ENCODE measurements around the gene DHX16. TPM values are rescaled to one million over a fixed set of nuclear protein-coding genes. Genes with fewer than 3 reads are reported as not detected.

Gene DHX16
- total RNA-seq, 1 experiment from 2014 or later: 44.5 TPM

- ATAC-seq (no peak), DNase-seq (ENCODE audit: low read depth, low spot score) (no peak)
- peaks cover 7% of the 10 kb centered on the region; the same call in 1 of the 2 replicates for H3K4me1 ChIP-seq (ENCODE audit: control insufficient read depth, insufficient read depth, low read length)
- H3K9me3 ChIP-seq (ENCODE audit: control insufficient read depth, insufficient read depth, low read depth, low read length): no peaks in the 10 kb centered on the region
- H3K36me3 ChIP-seq (ENCODE audit: control insufficient read depth, insufficient read depth, low read length): no peaks in the 10 kb centered on the region
- no peaks in the 10 kb centered on the region for H3K27me3 ChIP-seq (ENCODE audit: control insufficient read depth, insufficient read depth, low read length)
- in situ Hi-C loops (cut with HindIII; ENCODE audit: low pct_unique_long_range_greater_than_20kb, low sequenced_read_pairs) (no loop called here), intact Hi-C loops (cut with micrococcal nuclease; ENCODE audit: unreplicated experiment) (no loop called here)
- no TSS peak for BruUV-seq (replicated peaks)
- no peak overlapping the region for H3K4me3 ChIP-seq (ENCODE audit: low read depth in 2 of 2, low read length in 2 of 2)
- H3K27ac ChIP-seq (ENCODE audit: low read length): no peak overlapping the region
- ChIA-PET CTCF (no interaction called here), POLR2A (no interaction called here)
- TF ChIP-seq POLR2AphosphoS5 (IDR thresholded peaks at IDR 0.05; ENCODE audit: low read depth, low read length) (no peak), SIN3A (IDR thresholded peaks at IDR 0.05; ENCODE audit: borderline replicate concordance, insufficient read depth, low read depth, low read length) (no peak), TCF7L2 (IDR thresholded peaks at IDR 0.05; ENCODE audit: low read depth, low read length) (no peak), CTCF (IDR thresholded peaks at IDR 0.05) (no peak)
- TF ChIP-seq, protein P1, sequence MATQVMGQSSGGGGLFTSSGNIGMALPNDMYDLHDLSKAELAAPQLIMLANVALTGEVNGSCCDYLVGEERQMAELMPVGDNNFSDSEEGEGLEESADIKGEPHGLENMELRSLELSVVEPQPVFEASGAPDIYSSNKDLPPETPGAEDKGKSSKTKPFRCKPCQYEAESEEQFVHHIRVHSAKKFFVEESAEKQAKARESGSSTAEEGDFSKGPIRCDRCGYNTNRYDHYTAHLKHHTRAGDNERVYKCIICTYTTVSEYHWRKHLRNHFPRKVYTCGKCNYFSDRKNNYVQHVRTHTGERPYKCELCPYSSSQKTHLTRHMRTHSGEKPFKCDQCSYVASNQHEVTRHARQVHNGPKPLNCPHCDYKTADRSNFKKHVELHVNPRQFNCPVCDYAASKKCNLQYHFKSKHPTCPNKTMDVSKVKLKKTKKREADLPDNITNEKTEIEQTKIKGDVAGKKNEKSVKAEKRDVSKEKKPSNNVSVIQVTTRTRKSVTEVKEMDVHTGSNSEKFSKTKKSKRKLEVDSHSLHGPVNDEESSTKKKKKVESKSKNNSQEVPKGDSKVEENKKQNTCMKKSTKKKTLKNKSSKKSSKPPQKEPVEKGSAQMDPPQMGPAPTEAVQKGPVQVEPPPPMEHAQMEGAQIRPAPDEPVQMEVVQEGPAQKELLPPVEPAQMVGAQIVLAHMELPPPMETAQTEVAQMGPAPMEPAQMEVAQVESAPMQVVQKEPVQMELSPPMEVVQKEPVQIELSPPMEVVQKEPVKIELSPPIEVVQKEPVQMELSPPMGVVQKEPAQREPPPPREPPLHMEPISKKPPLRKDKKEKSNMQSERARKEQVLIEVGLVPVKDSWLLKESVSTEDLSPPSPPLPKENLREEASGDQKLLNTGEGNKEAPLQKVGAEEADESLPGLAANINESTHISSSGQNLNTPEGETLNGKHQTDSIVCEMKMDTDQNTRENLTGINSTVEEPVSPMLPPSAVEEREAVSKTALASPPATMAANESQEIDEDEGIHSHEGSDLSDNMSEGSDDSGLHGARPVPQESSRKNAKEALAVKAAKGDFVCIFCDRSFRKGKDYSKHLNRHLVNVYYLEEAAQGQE (IDR thresholded peaks at IDR 0.05; ENCODE audit: insufficient read depth in 1 of 2, low read depth in 2 of 2, low read length in 1 of 2): no peak
Observed at GRCh38 chr6:30696432-30696831, 23.6 kb upstream of the DHX16 start.

- Histone ChIP-seq H3K9me3 (ENCODE audit: control insufficient read depth, insufficient read depth, low read depth, low read length) (no peaks in the 10 kb centered on the region), H3K27me3 (ENCODE audit: control insufficient read depth, insufficient read depth, low read length) (no peaks in the 10 kb centered on the region), H3K4me1 (ENCODE audit: control insufficient read depth, insufficient read depth, low read length) (peaks cover 28% of the 10 kb centered on the region), H3K27ac (ENCODE audit: low read length) (peak overlapping the region; percentile 80), H3K36me3 (ENCODE audit: control insufficient read depth, insufficient read depth, low read length) (no peaks in the 10 kb centered on the region), H3K4me3 (ENCODE audit: low read depth in 2 of 2, low read length in 2 of 2) (peak overlapping the region; percentile 56 to 86)
- ATAC-seq (no peak), DNase-seq (ENCODE audit: low read depth, low spot score) (no peak)
- CTCF ChIA-PET: interaction anchor here (0.6 to 0.7 kb wide), 2 partner anchors 22 to 38 kb away, joined by 3 to 5 read pairs; no protein-coding TSS in a partner anchor
- BruUV-seq (replicated peaks): no TSS peak
- TF ChIP-seq SIN3A (IDR thresholded peaks at IDR 0.05; ENCODE audit: borderline replicate concordance, insufficient read depth, low read depth, low read length) (no peak), POLR2AphosphoS5 (IDR thresholded peaks at IDR 0.05; ENCODE audit: low read depth, low read length) (no peak), CTCF (IDR thresholded peaks at IDR 0.05) (no peak), TCF7L2 (IDR thresholded peaks at IDR 0.05; ENCODE audit: low read depth, low read length) (no peak)
- TF ChIP-seq, protein P1 (IDR thresholded peaks at IDR 0.05; ENCODE audit: insufficient read depth in 1 of 2, low read depth in 2 of 2, low read length in 1 of 2): no peak
- in situ Hi-C loops (cut with HindIII; ENCODE audit: low pct_unique_long_range_greater_than_20kb, low sequenced_read_pairs) (no loop called here), intact Hi-C loops (cut with micrococcal nuclease; ENCODE audit: unreplicated experiment) (no loop called here)
- POLR2A ChIA-PET: interaction anchor here (0.6 to 1.1 kb wide), 5 partner anchors 10 to 53 kb away, joined by 4 to 9 read pairs (median 5); partner anchors contain the start of genes DHX16 and MDC1
Observed at GRCh38 chr6:30691208-30691847, 18.5 kb upstream of the DHX16 start.
